NCI-H1694 treated with DMSO at 0.1 percent for 48 hours (cell line): ENCODE measurements around the gene ANO1.
"Not testable (repeated sequence)": the region's sequence is repeated elsewhere in the genome, so short reads cannot be mapped to it uniquely, and the experiment has no call there.

Source experiments
- DNase-seq: peaks from one replicate; lab custom pipeline; 2025; lab: John Stamatoyannopoulos, UW

Gene ANO1

DNA sequence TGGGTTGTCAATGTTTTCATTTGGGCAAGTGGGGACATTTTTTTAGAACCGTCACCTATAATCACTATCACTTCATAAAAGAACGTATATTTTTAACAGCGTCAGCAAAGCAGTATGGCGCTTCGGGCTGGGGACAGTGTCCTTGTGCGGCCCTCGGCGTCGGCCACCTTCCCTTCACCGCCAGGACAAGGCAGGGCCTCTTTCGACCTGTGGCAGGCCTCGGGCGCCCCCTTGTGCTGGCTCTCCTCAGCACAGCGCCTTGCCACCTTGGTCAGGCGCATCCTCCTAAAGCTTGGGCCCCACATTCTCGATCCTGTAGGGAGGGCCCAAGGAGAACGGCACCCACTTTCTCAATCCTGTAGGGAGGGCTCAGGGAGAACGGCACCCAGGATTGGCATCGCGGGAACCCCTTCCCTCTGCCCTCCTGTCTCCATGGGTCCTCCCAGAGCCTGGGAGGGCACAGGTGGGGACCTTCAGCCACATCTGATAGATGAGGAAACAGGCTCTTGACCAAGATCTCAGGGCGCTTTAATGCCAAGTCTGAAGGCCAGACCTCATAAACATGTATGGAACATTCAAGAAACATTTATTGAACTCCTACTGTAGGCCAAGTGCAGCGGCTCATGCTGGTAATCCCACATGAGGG lies 113.5 kb downstream of the ANO1 start:
- peak; percentile 1 for DNase-seq

DNA sequence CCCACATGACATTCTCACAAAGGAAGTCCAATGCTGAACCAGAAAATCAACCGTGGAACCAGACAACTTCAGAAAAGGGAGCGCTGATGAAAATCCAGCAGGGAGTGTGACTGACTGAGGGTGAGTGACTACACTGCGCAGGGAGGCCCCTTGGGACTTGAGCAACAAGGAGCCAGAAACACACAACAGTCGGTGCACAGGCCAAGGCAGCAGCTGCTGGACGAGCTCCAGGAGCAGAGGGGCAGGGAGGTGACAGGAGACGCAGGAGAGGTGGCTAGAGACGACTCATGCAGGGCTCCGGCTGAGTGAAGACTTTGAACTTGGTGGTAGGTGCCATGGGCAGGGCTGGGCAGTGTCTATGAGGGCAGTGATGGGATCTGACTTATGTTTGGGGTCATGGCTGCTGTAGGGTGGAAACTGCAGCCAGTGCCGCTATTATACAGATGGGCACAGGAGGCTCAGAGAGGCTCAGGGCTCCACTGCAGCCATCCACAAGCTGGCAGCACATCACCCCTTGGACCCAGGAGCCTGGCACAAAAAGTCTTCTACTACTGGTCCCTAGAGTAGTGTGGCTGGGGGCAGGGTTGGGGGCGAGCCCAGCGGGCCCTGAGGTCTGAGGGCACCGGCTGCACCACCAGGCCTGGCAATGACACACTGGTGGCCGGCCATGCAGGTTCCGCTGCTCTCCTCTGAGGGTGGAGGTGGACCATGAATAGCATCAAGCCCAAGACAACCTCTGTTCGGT lies 114.7 kb downstream of the ANO1 start:
- DNase-seq: no peak

DNA sequence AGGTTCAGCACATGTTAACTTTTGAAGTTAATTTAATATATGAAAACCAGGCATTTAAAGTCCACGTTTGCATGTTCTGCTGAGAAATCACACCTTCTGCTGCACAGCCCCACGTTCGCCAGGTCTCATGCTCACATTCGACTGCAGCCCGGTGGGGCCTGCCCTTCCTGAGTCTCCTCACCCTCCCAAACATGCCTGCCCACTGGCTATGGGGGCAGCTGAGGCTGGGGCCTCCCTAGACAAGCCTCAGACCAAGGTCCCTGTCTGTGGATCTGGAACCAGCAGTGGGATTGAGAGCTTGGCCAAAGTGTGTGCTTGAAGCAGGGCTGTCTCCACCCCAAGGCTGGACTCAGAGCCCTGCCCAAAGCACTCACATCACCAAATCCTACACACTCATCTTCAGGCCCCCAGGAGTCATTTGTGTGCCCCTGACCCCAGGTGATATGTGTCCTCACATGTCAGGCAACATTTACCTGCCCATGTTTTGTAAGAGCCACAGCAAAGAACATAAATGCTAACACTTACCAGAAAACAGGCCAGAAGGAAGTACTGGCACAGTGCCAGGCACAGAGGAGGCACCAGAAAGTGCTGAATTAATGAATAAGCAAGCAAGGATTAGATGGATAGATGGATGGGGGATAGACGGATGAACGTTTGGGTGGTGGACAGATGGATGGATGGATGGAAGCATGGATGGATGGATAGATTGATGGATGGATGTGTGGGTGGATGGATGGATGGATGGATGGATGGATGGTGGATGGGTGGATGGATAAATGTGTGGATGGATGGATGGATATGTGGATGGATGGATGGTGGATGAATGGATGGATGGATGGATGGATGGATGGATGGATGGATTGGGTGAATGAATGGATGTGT lies 115.5 kb downstream of the ANO1 start:
- DNase-seq: no peak

DNA sequence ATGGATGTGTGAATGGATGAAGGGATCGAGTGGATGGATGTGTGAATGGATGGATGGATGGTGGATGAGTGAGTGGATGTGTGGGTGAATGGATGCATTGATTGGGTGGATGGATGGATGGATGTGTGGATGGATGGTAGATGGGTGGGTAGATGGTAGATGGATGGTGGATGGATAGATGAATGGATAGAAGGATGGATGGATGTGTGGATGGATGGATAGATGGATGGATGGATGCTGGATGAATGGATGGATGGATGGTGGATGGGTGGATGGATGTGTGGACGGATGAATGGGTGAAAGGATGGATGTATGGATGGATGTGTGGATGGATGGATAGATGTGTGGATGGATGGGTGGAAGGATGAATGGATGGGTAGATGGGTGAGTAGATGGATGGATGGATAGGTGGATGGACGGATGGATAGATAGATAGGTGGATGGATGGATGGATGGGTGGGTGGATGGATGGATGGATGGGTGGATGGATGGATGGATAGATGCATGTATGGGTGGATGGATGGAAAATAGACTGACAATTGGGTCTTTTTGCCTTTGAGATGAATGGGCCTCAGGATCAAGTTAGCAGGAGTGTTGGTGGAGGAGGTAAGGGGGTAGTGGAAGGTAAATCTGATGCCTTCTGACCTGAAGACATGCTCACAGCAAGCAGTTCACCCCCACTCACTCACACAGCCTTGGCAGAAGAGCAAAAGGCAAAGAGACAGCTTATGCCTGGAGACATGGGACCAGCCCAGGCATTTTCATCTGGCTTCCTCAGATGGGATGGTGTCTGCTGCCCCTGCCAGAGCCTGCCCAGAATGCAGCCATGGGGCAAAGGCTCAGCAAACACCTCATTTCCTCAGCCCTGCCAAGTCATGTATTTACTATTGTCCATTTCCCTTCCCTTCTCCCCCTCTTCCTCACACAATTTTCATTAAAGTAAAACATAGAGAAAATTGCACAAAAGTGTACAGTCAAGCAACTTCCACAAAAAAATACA lies 117.0 kb downstream of the ANO1 start:
- DNase-seq: no peak

DNA sequence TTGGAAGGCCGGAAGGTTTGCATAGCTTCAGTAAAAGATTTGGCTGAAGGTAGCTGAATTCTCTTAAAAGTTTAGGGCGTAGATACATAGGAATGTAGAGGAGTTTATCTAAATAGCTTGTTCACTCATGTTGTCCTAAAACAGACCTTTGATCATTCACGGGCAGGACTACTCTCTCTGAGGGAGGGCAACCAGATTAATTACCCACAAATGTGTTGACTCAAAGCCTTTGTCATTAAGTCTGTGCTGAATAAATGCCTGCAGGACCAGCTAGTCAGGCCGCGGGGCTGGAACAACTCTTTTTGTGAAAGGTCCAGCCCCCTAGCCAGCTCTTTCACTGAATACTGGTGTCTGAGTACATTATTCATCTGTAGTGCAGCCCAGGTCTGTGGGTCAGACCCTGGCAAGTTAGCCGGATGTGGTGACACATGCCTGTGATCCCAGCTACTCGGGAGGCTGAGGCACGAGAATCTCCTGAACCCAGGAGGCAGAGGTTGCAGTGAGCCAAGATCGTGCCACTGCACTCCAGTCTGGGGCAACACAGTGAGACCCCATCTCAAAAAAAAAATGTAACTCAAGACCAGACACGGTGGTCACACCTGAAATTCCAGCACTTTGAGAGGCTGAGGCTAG lies 122.2 kb downstream of the ANO1 start:
- no peak for DNase-seq

DNA sequence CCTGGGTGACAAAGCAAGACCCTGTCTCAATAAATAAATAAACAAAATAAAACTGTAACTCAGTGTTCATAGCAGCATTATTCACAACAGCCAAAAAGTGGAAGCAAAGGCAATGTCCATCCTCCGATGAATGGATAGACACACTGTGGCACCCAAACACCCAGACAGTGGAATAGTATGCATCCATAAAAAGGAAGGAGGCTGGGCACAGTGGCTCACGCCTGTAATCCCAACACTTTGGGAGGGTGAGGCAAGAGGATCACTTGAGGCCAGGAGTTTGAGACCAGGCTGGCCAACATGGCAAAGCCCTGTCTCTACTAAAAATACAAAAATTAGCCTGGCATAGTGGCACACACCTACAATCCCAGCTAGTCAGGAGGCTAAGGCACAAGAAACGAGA lies 122.9 kb downstream of the ANO1 start:
- DNase-seq: not testable (repeated sequence)

DNA sequence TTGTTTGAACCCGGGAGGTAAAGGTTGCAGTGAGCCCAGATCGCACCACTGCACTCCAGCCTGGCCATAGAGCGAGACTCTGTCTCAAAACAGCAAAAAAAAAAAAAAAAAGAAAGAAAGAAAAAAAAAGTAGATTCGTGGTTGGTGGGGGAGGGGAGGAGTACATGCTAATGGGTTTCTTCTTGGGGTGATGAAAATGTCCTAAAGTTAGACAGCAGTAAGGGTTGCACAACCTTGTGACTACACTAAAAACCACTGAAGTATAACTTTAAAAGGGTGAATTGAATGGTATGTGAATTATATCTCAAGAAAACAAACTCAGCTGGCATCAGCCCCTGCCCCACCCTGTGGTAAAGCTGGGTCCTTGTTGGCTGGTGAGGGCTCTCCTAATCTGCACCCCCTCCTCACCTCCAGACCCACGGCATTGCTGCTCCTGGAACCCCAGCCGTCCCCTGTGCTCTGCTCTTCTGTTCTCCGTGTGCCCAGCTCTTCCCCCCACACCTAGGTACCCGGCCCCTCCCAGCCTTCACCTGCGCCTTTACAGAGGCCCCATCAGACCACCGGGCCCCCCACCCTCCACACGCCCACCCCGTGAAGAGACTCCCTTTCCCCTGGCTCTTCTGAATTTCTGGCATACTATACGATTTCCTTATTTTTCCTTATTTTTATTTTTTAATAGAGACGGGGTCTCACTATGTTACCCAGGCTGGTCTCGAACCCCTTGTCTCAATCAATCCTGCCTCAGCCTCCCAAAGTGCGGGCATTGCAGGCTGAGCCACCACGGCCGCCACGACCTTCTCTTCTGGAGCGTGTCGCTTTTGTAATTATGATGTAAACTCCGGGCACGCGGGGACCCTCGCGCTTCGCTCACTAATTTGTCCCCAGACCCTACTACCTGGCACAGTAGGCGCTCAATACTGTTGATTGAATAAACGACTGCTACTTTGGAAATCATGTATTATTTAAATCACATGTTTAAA lies 124.1 kb downstream of the ANO1 start:
- DNase-seq: no peak

DNA sequence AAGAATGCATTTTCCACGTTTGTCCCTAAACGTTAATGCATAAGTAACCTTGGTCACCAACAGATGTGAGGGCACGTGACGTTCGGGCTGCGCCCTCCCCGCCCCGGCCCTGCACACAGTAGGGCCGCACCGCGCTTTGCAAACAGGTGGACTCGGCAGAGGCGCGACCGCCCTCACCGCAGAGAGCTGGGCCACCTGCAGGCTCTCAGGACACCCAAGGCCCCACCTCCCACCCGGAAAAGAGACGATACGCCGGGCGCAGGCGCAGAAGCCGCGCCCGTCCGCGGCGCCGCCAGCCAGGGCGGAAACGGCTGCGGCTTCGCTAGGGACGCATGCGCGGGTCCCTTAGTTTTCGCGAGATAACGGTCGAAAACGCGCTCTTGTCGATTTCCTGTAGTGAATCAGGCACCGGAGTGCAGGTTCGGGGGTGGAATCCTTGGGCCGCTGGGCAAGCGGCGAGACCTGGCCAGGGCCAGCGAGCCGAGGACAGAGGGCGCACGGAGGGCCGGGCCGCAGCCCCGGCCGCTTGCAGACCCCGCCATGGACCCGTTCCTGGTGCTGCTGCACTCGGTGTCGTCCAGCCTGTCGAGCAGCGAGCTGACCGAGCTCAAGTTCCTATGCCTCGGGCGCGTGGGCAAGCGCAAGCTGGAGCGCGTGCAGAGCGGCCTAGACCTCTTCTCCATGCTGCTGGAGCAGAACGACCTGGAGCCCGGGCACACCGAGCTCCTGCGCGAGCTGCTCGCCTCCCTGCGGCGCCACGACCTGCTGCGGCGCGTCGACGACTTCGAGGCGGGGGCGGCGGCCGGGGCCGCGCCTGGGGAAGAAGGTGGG lies 125.0 kb downstream of the ANO1 start, which contains the start of gene FADD:
TSS of gene FADD (plus strand) at position 377 of the 831 bp plus-strand sequence. CDS start at position 541, 164 bp downstream.
- DNase-seq: peak; percentile 77

DNA sequence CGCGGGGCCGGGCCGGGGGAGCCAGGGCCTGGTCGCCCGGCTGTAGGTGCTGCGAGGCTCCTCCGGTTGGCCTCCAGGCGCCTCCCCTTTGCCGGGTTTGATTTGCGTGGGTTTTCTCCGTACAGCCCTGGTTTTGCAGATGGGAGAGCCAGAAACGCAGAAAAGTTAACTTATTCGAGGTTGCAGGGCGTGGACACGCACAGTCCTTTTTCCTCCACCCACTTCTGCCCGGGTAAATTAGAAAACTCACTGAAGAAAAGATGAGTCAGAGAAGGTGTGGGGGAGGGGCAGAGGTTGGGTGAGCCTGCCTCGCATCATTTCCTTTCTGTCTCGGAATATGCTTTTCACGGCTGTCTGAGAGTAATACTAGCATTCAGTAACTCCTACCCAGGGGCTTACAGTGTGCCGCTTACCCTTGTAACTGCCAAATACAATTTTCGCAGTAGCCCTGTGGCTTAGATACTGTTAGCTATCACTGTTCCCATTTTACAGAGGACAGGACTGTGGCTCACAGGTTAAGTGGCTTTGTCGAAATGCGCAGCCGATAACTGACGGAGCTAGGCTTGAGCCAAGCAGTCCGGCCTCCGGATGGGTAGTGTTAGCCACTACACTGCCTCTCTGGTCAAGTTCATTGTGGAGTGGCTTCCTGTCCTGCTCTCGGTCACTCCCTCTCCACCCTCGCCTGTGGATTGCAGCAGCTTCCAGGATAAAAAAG lies 125.8 kb downstream of the ANO1 start:
- no peak for DNase-seq

- DNase-seq: no peak
Measured at GRCh38 chr11:70204466-70204799, 126.3 kb downstream of the ANO1 start.

DNA sequence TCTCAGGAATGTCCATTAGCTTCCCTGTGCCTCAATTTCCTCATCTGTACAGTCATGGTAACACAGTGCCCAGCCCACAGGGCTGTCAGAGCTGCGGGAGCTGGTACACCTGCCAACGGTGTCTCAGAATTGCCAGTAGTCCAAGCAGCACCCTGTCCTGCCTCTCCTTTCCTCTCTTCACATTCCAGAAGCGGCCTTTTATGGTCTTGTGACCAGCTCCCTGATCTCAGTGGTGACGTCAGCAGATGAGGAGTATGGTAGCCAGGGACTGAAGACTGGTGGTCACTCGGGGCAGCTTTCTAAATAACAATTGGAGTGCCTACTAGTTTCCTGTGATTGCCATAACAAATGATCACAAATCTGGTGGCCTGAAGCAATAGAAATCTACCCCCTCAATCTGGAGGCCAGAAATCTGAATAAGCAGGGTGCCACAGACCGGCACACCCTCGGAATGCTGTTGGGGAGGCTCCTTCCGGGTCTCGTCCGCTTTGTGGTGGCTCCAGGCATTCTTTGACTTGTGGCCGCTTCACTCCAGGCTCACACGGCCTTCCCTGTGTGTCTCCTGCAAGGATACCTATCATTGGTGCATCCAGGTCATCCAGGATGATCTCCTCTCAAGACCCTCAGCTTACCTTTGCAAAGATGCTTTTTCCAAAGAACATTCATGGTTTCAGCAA lies 127.1 kb downstream of the ANO1 start:
- DNase-seq: no peak

- DNase-seq: no peak
Measured at GRCh38 chr11:70205766-70206165, 127.6 kb downstream of the ANO1 start.

- DNase-seq: no peak
Measured at GRCh38 chr11:70206226-70206981, 128.3 kb downstream of the ANO1 start.

- no peak for DNase-seq
Measured at GRCh38 chr11:70206982-70207376, 128.9 kb downstream of the ANO1 start.

- no peak for DNase-seq
Measured at GRCh38 chr11:70207531-70208131, 129.5 kb downstream of the ANO1 start.

DNA sequence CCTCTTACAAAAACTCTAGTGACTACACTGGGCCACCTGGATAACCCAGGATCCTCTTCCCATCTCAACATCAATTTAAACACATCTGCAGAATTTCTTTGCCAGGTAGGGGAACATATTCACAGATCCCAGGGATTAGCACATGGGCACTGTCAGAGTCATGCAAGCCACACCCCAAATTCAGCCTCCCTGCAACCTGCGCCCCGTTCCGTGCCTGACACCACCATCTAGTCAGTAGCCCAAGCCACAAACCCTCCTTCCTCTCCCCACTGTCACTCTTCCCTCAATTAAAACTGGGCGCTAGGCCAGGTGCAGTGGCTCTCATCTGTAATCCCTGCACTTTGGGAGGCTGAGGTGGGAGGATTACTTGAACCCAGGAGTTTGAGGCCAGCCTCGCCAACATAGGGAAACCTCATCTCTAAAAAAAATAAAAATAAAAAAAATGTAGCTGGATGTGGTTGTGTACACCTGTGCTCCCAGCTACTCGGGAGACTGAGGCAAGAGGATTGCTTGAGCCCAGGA lies 131.3 kb downstream of the ANO1 start:
- DNase-seq: no peak
